Activated B cell treated with CpG ODN at 0.5 μM for 24 hours (primary cell): ENCODE measurements around the gene DCC. TPM values are rescaled to one million over a fixed set of nuclear protein-coding genes. Genes with fewer than 3 reads are reported as not detected.
"Not testable (repeated sequence)": the region's sequence is repeated elsewhere in the genome, so short reads cannot be mapped to it uniquely, and the experiment has no call there.

Experiments used
- ATAC-seq: fragments of 200-7000 bp; cut with Tn5 transposase; one replicate; pipeline ENCODE4 v1.10.0; 2021; ENCODE audit warnings: low read depth, mild to moderate bottlenecking, moderate library complexity
- CTCF ChIA-PET: fragments of 350-600 bp; sonication (Branson Sonifier 250); formaldehyde crosslinking; loops from one replicate; lab custom pipeline; 2021; ENCODE audit warnings: antibody characterized with exemption; lab: Charles Lee
- POLR2A ChIA-PET: fragments of 350-600 bp; sonication (Branson Sonifier 250); formaldehyde crosslinking; loops from one replicate; lab custom pipeline; 2021; ENCODE audit warnings: antibody characterized with exemption; lab: Charles Lee
- DNase-seq: peaks from one replicate; pipeline ENCODE4 v3.0.0; 2022
- H3K27ac Mint-ChIP-seq: one replicate; pipeline ENCODE4 v1.8.0; 2020; ENCODE audit warnings: mixed read lengths
- H3K27me3 Mint-ChIP-seq: one replicate; pipeline ENCODE4 v1.8.0; 2021; ENCODE audit warnings: mixed read lengths
- H3K36me3 Mint-ChIP-seq: one replicate; pipeline ENCODE4 v1.8.0; 2021; ENCODE audit warnings: low read depth, mixed read lengths
- H3K4me1 Mint-ChIP-seq: one replicate; pipeline ENCODE4 v1.8.0; 2021; ENCODE audit warnings: mixed read lengths
- H3K4me3 Mint-ChIP-seq: one replicate; pipeline ENCODE4 v1.8.0; 2020; ENCODE audit warnings: mild to moderate bottlenecking, mixed read lengths
- H3K9me3 Mint-ChIP-seq: one replicate; pipeline ENCODE4 v1.8.0; 2020; ENCODE audit warnings: mixed read lengths
- CTCF ChIP-seq: fragments of 200-600 bp; IDR thresholded peaks from one replicate; pipeline ENCODE4 v1.8.0; 2022; ENCODE audit warnings: antibody characterized with exemption, mild to moderate bottlenecking
- intact Hi-C: fragments of 100-400 bp; cut with micrococcal nuclease; formaldehyde crosslinking; loops from one replicate; pipeline ENCODE4 v1.15.1; 2024
- total RNA-seq: library from RNA; stranded (reverse); gene quantifications from 2 replicates; pipeline ENCODE4 v1.2.3, GENCODE V29; 2022

The DCC gene
- total RNA-seq, 1 donor from 2014 or later = not detected

GRCh38 chr18:53451902-53452301, 1111.9 kb downstream of the DCC start:
- no peaks in the 10 kb centered on the region for H3K9me3 Mint-ChIP-seq
- DNase-seq = no peak
- H3K4me3 Mint-ChIP-seq = no peak overlapping the region
- no peak for ATAC-seq
- H3K27ac Mint-ChIP-seq = no peak overlapping the region
- H3K27me3 Mint-ChIP-seq = no peaks in the 10 kb centered on the region
- no peaks in the 10 kb centered on the region for H3K4me1 Mint-ChIP-seq
- CTCF ChIA-PET = no interaction called here
- no peaks in the 10 kb centered on the region for H3K36me3 Mint-ChIP-seq
- POLR2A ChIA-PET = no interaction called here
- TF ChIP-seq CTCF = no peak
- intact Hi-C loops = no loop called here

- Mint-ChIP-seq H3K27ac (no peak overlapping the region), H3K4me3 (no peak overlapping the region), H3K4me1 (no peaks in the 10 kb centered on the region), H3K9me3 (peaks cover 3% of the 10 kb centered on the region), H3K36me3 (no peaks in the 10 kb centered on the region), H3K27me3 (no peaks in the 10 kb centered on the region)
- ATAC-seq (no peak), DNase-seq (no peak)
- no peak for TF ChIP-seq CTCF
- POLR2A ChIA-PET = no interaction called here
- intact Hi-C loops = no loop called here
- CTCF ChIA-PET = no interaction called here
These were observed 1117.1 kb downstream of the DCC start for GRCh38 chr18:53457068-53457467.

DNA sequence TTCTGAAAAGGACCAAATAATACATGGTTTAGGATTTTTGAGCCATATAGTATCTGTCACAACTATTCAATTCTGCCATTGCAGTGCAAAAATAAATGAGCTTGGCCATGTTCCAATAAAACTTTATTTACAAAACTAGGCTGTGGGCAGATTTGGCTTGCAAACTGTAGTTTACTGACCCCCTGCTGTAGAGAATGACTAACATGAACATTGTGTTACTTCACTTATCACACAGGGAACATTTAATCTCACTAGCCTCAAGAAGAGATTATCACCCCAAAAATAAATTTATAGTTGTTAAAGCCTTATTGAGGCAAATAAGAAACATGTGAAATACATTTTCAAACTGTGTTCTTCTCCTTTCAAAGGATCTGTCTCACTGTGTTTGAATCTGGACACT, 1118.3 kb downstream of the DCC start:
- no peak for TF ChIP-seq CTCF
- H3K9me3 Mint-ChIP-seq = peaks cover 3% of the 10 kb centered on the region
- intact Hi-C loops = no loop called here
- ATAC-seq (no peak), DNase-seq (no peak)
- CTCF ChIA-PET = no interaction called here
- no peaks in the 10 kb centered on the region for H3K27me3 Mint-ChIP-seq
- POLR2A ChIA-PET = no interaction called here
- H3K4me1 Mint-ChIP-seq = no peaks in the 10 kb centered on the region
- H3K36me3 Mint-ChIP-seq = no peaks in the 10 kb centered on the region
- no peak overlapping the region for H3K27ac Mint-ChIP-seq
- no peak overlapping the region for H3K4me3 Mint-ChIP-seq

DNA sequence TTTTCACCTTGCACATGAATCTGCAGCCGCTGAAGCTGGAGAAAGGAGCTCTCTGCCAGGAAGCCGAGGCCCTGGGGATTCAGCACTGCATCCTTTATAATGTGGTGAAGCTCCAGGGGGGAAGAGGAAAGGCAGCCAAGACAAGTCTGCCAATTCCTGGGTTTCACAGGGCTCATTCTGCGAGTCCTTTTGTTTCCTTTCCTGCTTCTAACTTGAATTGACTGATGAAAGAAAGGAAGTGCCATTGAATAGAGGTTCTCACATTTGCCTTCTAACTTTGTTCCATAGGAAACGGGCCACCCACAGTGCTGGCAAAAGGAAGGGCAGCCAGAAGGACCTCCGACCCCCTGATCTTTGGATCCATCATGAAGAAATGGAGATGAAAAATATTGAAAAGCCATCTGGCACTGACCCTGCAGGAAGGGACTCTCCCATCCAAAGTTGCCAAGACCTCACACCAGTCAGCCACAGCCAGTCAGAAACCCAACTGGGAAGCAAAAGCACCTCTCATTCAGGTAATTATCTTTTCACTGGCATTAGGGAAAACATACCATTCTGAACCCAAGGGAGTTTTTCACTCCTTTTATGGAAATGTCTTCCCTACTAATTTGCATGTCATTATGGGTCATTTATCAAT, 1119.1 kb downstream of the DCC start:
- DNase-seq = no peak
- no peak for TF ChIP-seq CTCF
- intact Hi-C loops = no loop called here
- Mint-ChIP-seq H3K4me3 (no peak overlapping the region), H3K27me3 (no peaks in the 10 kb centered on the region), H3K27ac (no peak overlapping the region), H3K9me3 (peaks cover 3% of the 10 kb centered on the region), H3K4me1 (no peaks in the 10 kb centered on the region), H3K36me3 (no peaks in the 10 kb centered on the region)
- no peak for ATAC-seq
- CTCF ChIA-PET = no interaction called here
- POLR2A ChIA-PET = no interaction called here

GRCh38 chr18:53467756-53468155, 1127.8 kb downstream of the DCC start:
- intact Hi-C loops = no loop called here
- no peaks in the 10 kb centered on the region for H3K4me1 Mint-ChIP-seq
- no peak overlapping the region for H3K27ac Mint-ChIP-seq
- CTCF ChIA-PET = no interaction called here
- ATAC-seq (no peak), DNase-seq (no peak)
- peaks cover 2% of the 10 kb centered on the region for H3K9me3 Mint-ChIP-seq
- H3K36me3 Mint-ChIP-seq = no peaks in the 10 kb centered on the region
- TF ChIP-seq CTCF = no peak
- H3K4me3 Mint-ChIP-seq = no peak overlapping the region
- POLR2A ChIA-PET = no interaction called here
- H3K27me3 Mint-ChIP-seq = no peaks in the 10 kb centered on the region

- H3K36me3 Mint-ChIP-seq, H3K4me1 Mint-ChIP-seq, H3K4me3 Mint-ChIP-seq, intact Hi-C loops, H3K27ac Mint-ChIP-seq, CTCF ChIA-PET, H3K27me3 Mint-ChIP-seq, DNase-seq, ATAC-seq, H3K9me3 Mint-ChIP-seq, POLR2A ChIA-PET: not testable (repeated sequence)
These were observed 1128.2 kb downstream of the DCC start for GRCh38 chr18:53468173-53468572.
